NCI-H446 (cell line): Measurements from ENCODE around the gene CREG1.

Experiments used
- DNase-seq, 2 experiments: peaks; one replicate each; lab custom pipeline; 2025; lab: John Stamatoyannopoulos, UW

Gene CREG1

GRCh38 chr1:167532375-167532774 is 21.2 kb downstream of the CREG1 start:
- DNase-seq = no peak

- DNase-seq = peak; percentile 89 to 96
Measured at GRCh38 chr1:167529829-167530474, 23.6 kb downstream of the CREG1 start.

DNA sequence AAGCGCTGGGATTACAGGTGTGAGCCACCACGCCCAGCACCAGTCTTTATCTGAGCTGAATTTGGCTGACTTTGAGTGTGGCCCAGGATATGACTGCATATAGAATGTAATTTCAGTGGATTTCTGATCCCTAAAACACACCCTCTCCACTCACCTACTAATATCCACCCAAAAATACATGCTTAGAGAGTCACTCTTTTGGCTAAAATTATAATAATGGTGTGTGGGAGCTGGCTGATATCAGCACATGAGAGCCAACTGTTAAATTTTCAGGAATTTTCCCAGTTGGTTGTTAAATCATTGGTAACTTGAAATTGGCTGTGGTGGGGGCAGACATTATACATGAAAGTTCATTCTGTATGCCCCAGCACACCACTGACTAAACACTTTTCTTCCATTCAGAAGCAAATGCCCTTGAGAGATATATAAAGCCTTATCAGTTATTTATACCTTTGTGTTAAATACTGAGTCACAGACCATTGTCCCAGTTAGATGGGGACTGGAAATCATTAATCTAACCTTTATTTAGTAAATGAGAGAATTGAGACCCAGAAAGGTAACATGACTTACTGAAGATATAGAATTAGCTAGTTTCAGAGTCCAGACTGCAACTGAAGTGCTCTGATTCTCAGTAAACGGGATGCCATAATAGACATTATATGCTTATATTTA is 25.4 kb downstream of the CREG1 start:
- DNase-seq = no peak

DNA sequence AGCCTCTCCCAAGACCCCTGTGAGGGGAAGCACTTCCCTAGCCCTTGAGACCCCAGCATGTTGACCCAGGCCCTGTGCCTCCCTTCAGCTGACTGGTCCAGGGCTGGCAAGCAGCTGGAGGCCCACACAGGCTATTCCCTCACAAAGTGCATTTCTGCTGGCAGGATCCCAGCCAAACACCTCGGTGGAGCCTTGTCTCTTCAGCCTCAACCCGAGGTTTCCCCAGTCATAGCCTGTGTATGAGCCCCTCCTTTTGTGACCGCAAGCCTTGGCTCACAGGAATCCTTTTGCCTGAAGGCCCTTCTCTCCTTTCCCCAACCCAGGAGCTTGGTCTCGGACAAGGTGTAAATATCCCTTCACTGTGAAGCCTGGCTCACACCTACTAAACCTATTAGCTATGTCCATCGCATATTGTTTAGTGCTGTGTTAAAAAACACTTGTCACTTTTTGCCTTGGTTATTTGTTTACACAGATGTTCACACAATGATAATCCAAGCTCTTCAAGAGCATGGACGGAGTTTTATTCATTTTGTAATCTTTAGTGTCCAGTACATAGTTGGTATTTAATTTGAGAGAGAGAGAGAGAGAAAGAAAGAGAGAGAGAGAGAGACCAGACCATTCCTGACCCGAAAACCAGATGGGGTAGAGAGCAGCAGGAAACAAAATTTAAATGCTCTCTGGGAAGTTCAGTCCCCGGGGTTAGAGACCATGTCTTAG is 26.7 kb downstream of the CREG1 start:
- DNase-seq = no peak

- no peak for DNase-seq
Measured at GRCh38 chr1:167524651-167525050, 28.9 kb downstream of the CREG1 start.

DNA sequence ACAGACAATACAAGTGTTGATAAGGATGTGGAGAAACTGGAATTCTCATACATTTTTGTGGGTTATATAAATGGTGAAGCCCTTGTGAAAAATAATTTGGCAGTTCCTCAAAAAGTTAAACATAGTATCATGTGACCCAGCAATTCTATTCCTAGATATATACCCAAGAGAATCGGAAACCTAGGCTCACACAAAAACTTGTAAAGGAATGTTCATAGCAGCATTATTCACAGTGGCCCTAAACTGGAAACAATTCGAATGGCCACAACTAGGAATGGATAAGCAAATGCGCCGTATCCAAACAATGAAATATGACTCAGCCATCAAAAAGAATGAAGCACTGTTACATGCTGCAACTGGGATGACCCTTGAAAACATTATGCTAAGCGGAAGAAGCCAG is 31.3 kb downstream of the CREG1 start:
- DNase-seq = no peak

GRCh38 chr1:167520711-167521206 is 32.8 kb downstream of the CREG1 start:
- DNase-seq = no peak

DNA sequence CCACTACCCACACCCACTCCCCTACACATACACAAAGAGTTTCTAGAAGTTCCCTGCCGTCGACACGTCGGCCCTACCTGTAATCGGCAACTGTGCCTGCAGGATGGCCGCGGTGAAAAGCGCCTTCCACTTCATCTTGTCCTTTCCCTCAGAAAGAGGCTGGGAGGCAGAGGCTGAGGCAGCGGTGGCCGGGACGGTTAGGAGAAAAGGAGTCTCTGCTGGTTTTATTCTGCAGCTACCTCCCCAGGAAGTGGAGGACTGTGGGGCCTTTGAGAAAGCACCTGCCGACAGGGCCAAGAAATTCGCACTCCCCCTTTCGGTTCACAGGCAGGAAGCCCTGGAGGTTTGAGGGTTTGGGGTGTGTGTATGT is 35.2 kb downstream of the CREG1 start, which contains the start of gene CD247:
Gene CD247, minus strand, starts transcription at position 199 of the 370 bp plus-strand sequence. Its CDS starts 64 bp downstream, at position 135.
- no peak for DNase-seq

- DNase-seq = no peak
Measured at GRCh38 chr1:167517535-167518330, 35.8 kb downstream of the CREG1 start.

- DNase-seq = no peak
Measured at GRCh38 chr1:167516404-167517388, 36.9 kb downstream of the CREG1 start.

DNA sequence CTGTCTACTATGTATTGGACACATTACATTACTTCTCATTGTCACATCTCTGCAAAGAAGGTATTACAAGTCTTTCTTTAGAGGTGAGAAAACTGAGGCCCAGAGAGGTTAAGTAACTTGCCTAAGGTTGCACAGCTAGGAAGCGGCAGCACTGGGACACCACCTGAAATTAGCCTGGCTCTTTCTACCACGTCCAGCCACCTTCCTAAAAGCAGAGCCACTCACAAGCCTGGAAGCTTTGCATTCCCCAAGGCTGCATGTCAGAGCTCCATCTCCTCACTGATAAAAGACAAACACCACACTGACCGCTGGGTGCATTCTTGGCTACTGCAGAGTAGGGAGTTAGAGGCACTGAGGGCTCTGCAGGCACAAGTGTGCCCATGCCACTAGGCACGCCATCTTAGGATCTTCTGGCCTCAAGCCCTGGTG is 37.7 kb downstream of the CREG1 start:
- no peak for DNase-seq

GRCh38 chr1:167515461-167515860 is 38.1 kb downstream of the CREG1 start:
- DNase-seq = no peak

- DNase-seq = no peak
Measured at GRCh38 chr1:167514288-167514687, 39.3 kb downstream of the CREG1 start.

DNA sequence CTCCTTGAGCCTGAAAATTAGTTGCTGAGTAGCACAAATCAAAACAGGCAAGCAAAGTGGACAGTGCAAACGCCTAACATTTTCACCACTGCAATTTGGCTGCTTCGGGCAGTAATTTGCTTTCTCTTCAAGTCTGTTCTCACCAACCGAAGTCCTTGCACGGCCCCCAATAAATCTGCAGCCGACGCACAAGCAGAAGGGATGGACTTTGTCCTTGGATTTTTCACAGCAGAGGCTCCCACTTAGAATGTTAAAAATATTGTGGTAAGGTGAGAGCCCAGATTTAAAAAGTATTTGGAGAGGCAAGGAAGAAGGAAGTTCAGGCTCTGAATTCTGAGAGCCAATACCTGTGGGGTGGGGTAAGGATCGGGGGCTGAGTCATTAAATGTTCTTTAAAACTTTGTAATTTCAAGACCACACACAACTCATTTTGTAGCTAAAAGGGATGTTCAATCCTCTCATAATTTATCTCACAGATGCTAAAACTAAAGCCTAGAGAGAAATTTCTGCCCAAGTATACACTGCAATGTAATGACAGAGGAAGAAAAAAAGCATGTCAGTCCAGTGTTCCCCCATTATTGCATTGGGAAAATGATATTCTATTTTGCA is 41.4 kb downstream of the CREG1 start:
- no peak for DNase-seq

- no peak for DNase-seq
Measured at GRCh38 chr1:167511374-167511986, 42.1 kb downstream of the CREG1 start.

GRCh38 chr1:167510881-167511280 is 42.7 kb downstream of the CREG1 start:
- no peak for DNase-seq

DNA sequence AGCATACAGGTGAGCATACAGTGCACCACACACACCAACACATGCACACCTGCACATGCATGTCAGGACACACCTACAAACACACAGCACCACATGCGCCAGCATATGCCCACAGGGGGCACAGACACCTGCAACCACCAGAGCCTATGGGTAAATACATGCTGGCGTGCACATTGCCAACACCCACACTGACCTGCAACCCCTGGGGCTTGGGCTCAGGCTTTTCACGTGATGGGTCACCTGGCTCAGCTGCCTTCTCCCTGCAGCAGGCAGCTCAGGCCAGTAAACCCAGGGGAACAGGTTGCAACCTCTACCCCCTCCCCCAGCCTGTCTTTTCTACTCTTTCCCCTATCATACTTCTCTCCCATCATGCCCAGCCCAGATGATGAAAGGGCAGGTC is 43.3 kb downstream of the CREG1 start:
- DNase-seq = no peak

GRCh38 chr1:167509587-167509986 is 44.0 kb downstream of the CREG1 start:
- no peak for DNase-seq

DNA sequence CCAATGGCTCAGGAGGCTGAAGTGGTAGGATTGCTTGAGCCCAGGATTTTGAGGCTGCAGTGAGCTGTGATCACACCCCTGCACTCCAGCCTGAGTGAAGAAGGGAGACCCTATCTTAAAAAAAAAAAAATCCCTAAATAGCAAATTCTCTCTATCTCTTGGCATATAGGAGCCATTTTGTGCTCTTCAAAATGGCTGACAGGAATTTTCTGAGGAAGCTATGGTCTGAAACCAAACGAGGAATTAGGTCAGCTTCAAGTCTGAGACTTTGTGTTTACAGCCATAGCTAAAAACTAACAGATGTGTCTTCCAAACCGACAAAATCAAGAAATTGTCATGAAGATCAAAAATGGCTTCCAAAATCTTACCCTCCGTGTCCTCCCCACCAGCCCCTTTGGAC is 45.8 kb downstream of the CREG1 start:
- DNase-seq = no peak

- DNase-seq = no peak
Measured at GRCh38 chr1:167504467-167504827, 49.1 kb downstream of the CREG1 start.
